Hepatocyte (in vitro differentiated cells): Measurements from ENCODE around the gene ZNF500. TPM values are rescaled to one million over a fixed set of nuclear protein-coding genes. Genes with fewer than 3 reads are reported as not detected.

ENCODE experiments used
- DNase-seq: peaks from one replicate; pipeline ENCODE4 v3.0.0-alpha.2; 2016; ENCODE audit warnings: low spot score
- H2AFZ ChIP-seq: fragments of 200-600 bp; sonication (generic); 2 replicates; pipeline ENCODE4 v1.6.0; 2016; ENCODE audit warnings: antibody characterized with exemption, mild to moderate bottlenecking
- H3K27ac ChIP-seq: fragments of 200-600 bp; sonication (generic); 2 replicates; pipeline ENCODE4 v1.5.1; 2016; ENCODE audit warnings: mild to moderate bottlenecking
- H3K27me3 ChIP-seq: fragments of 200-600 bp; sonication (generic); 2 replicates; pipeline ENCODE4 v1.6.1; 2016
- H3K36me3 ChIP-seq: fragments of 200-600 bp; sonication (generic); replicated peaks from 2 replicates; pipeline ENCODE4 v1.5.1; 2016; ENCODE audit warnings: low read depth; ENCODE audit not compliant: insufficient read depth
- H3K4me1 ChIP-seq: fragments of 200-600 bp; sonication (generic); 2 replicates; pipeline ENCODE4 v1.5.1; 2016; ENCODE audit warnings: mild to moderate bottlenecking, moderate library complexity; ENCODE audit not compliant: insufficient read depth
- H3K4me2 ChIP-seq: fragments of 200-600 bp; sonication (generic); 2 replicates; pipeline ENCODE4 v1.6.0; 2016
- H3K4me3 ChIP-seq: fragments of 200-600 bp; sonication (generic); 2 replicates; pipeline ENCODE4 v1.5.1; 2016; ENCODE audit warnings: mild to moderate bottlenecking
- H3K79me2 ChIP-seq: fragments of 200-600 bp; sonication (generic); 2 replicates; pipeline ENCODE4 v1.6.0; 2017; ENCODE audit warnings: mild to moderate bottlenecking
- H3K9me2 ChIP-seq: fragments of 200-600 bp; sonication (generic); replicated peaks from 2 replicates; pipeline ENCODE4 v1.6.0; 2017; ENCODE audit warnings: mild to moderate bottlenecking; ENCODE audit not compliant: insufficient read depth
- H3K9me3 ChIP-seq: fragments of 200-600 bp; sonication (generic); 2 replicates; pipeline ENCODE4 v1.5.1; 2016; ENCODE audit warnings: low read depth, mild to moderate bottlenecking
- H4K20me1 ChIP-seq: fragments of 200-600 bp; sonication (generic); 2 replicates; pipeline ENCODE4 v1.6.0; 2016; ENCODE audit warnings: mild to moderate bottlenecking; ENCODE audit not compliant: insufficient read depth, poor library complexity, severe bottlenecking
- EZH2 ChIP-seq: fragments of 200-600 bp; sonication (generic); IDR thresholded peaks from 2 replicates; pipeline ENCODE4 v1.6.1; 2016; ENCODE audit warnings: antibody characterized with exemption, mild to moderate bottlenecking, borderline replicate concordance
- EZH2phosphoT487 ChIP-seq: fragments of 200-600 bp; sonication (generic); IDR thresholded peaks from one replicate; pipeline ENCODE4 v1.6.1; 2018; ENCODE audit warnings: antibody characterized with exemption, mild to moderate bottlenecking, low read depth, moderate library complexity; ENCODE audit not compliant: unreplicated experiment, severe bottlenecking
- WGBS: methylation state at CpG from one replicate; pipeline ENCODE4 v1.1.6; 2016; ENCODE audit warnings: low lambda C conversion rate; ENCODE audit errors: missing lambda C conversion rate; 5-methylcytosine and 5-hydroxymethylcytosine counted together
- polyA plus RNA-seq: library from polyadenylated mRNA; unstranded; fragments of >200 nt; fragmentation: Nextera tagmentation; extraction: Ambion mirVana; gene quantifications from 2 replicates; pipeline ENCODE4 v1.2.1, GENCODE V29; 2016
- total RNA-seq: library from RNA; depleted of rRNA; stranded (reverse); fragments of >200 nt; gene quantifications from 2 replicates; pipeline ENCODE4 v1.2.3, GENCODE V29; 2014
- TF ChIP-seq, protein P1 (sequence below): fragments of 200-600 bp; sonication (generic); IDR thresholded peaks from 2 replicates; pipeline ENCODE4 v1.5.1; 2016; ENCODE audit warnings: antibody characterized with exemption, mild to moderate bottlenecking; ENCODE audit not compliant: poor library complexity

ZNF500 gene
- total and polyA plus RNA-seq, 2 experiments from 2014 or later: 10.4 to 10.6 TPM

DNA sequence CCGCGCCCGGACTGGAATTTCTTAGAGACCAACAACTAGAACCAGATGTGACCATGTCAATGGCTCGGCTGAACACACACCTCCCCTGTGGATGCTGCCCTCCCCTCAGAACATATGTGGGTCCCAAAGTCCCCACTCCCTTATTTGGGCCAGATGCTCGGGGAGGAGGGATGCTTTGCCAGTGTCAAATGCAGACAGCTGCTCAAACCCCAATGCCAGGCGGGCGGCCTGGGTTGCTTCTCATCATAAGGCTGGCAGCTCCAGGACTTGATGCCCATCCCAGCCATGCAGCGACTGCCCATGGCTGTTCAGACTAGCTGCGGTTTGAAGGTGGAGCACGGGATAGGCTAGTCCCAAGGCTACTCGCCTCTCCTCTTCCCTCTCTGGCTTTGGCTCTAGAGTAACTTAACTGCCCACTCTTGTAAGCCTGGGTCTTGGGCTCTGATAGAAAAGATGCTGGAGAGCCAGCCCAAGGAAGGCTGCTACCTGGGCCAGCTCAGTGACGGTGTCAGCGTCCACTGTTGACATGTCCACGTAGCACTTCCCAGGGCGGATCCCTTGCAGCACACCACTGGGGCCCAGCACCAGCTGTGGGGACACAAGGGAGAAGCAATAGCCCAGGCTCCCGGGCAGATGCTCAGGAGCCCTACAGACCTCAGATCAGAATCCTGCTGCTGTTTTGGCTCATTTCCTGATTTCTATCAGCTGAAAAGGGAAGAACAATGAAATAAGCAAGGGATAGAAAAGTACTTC is 46.5 kb upstream of the ZNF500 start:
- Histone ChIP-seq H2AFZ (no peak overlapping the region), H3K79me2 (no peaks in the 10 kb centered on the region), H3K4me3 (no peak overlapping the region), H3K4me1 (no peaks in the 10 kb centered on the region), H4K20me1 (no peaks in the 10 kb centered on the region), H3K27me3 (no peaks in the 10 kb centered on the region), H3K9me3 (no peaks in the 10 kb centered on the region), H3K9me2 (no peaks in the 10 kb centered on the region), H3K36me3 (no peaks in the 10 kb centered on the region), H3K27ac (no peak overlapping the region), H3K4me2 (no peak overlapping the region)
- 92% methylated on average over 16 of the region's 16 CpGs for WGBS
- TF ChIP-seq EZH2phosphoT487 (no peak), EZH2 (no peak)
- TF ChIP-seq, protein P1, sequence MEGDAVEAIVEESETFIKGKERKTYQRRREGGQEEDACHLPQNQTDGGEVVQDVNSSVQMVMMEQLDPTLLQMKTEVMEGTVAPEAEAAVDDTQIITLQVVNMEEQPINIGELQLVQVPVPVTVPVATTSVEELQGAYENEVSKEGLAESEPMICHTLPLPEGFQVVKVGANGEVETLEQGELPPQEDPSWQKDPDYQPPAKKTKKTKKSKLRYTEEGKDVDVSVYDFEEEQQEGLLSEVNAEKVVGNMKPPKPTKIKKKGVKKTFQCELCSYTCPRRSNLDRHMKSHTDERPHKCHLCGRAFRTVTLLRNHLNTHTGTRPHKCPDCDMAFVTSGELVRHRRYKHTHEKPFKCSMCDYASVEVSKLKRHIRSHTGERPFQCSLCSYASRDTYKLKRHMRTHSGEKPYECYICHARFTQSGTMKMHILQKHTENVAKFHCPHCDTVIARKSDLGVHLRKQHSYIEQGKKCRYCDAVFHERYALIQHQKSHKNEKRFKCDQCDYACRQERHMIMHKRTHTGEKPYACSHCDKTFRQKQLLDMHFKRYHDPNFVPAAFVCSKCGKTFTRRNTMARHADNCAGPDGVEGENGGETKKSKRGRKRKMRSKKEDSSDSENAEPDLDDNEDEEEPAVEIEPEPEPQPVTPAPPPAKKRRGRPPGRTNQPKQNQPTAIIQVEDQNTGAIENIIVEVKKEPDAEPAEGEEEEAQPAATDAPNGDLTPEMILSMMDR: no peak
- no peak for DNase-seq

DNA sequence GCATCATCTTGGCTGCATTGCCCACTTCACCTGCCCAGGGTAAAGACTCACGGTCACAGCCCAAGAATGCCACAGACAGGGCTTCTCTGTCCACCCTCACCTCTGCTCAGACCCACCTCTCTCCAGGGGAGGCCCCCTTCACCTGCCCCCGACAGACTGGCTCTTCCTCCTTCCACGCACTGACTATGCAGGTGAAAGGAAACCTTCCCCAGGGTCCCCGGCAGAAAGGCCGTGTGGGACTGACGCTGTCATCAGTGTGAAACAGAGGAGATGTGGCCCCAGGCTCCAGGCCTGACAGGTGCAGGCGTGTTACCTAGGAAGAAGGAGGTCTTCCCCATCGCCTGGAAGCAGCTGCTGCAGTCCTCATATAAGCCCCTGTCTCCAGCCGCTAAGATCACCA is 44.8 kb upstream of the ZNF500 start:
- H3K27me3 ChIP-seq: no peaks in the 10 kb centered on the region
- no peak overlapping the region for H3K4me2 ChIP-seq
- no peak overlapping the region for H3K27ac ChIP-seq
- no peak overlapping the region for H3K4me3 ChIP-seq
- H3K4me1 ChIP-seq: no peaks in the 10 kb centered on the region
- TF ChIP-seq EZH2 (no peak), EZH2phosphoT487 (no peak)
- TF ChIP-seq, protein P1: no peak
- no peaks in the 10 kb centered on the region for H3K9me3 ChIP-seq
- no peaks in the 10 kb centered on the region for H4K20me1 ChIP-seq
- no peaks in the 10 kb centered on the region for H3K79me2 ChIP-seq
- no peaks in the 10 kb centered on the region for H3K9me2 ChIP-seq
- no peak for DNase-seq
- H3K36me3 ChIP-seq: no peaks in the 10 kb centered on the region
- WGBS: 94% methylated on average over 9 of the region's 9 CpGs
- H2AFZ ChIP-seq: no peak overlapping the region

DNA sequence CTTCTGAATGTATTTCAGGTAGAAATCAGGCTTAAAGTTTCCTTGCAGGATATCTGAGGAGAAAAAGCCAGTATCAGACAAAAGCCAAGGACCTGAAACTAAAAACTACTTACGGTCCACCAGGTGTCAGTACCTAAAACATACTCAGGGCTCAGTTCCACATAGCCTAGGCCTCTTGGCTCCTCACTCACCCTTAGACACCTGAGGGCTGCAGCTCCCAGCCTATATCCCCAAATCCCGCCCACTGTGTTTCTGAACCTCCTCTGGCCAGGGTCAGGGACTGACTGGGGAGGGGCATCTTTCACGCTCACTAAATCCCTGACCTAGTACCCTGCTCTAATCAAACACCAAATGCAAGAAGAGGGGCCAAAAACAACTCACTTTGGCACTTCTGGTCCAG is 44.3 kb upstream of the ZNF500 start:
- 96% methylated on average over 3 of the region's 3 CpGs for WGBS
- TF ChIP-seq EZH2phosphoT487: no peak
- TF ChIP-seq EZH2: no peak
- TF ChIP-seq, protein P1: no peak
- Histone ChIP-seq H3K79me2 (no peaks in the 10 kb centered on the region), H3K9me3 (no peaks in the 10 kb centered on the region), H2AFZ (no peak overlapping the region), H4K20me1 (no peaks in the 10 kb centered on the region), H3K4me2 (no peak overlapping the region), H3K4me1 (no peaks in the 10 kb centered on the region), H3K4me3 (no peak overlapping the region), H3K36me3 (no peaks in the 10 kb centered on the region), H3K27me3 (no peaks in the 10 kb centered on the region), H3K9me2 (no peaks in the 10 kb centered on the region), H3K27ac (no peak overlapping the region)
- DNase-seq: no peak
